GDM1 (cell line): ENCODE data around the gene ZAP70.

ENCODE experiments used
- DNase-seq: peaks from one replicate; lab custom pipeline; 2025; lab: John Stamatoyannopoulos, UW

Gene ZAP70

GRCh38 chr2:97788986-97789644, 75.7 kb downstream of the ZAP70 start:
- no peak for DNase-seq
